SH-SY5Y (cell line): ENCODE results near the gene TEX22.

Experiments
- GATA2 ChIP-seq: IDR thresholded peaks from 2 replicates; pipeline ENCODE4 v1.6.1; 2011; ENCODE audit warnings: mild to moderate bottlenecking, low read depth, low read length
- GATA3 ChIP-seq: IDR thresholded peaks from 2 replicates; pipeline ENCODE4 v1.6.1; 2011; ENCODE audit warnings: low read depth, mild to moderate bottlenecking, low read length, moderate library complexity

Gene TEX22

GRCh38 chr14:105414456-105415371, 16.4 kb downstream of the TEX22 start:
- no peak for TF ChIP-seq GATA3
- TF ChIP-seq GATA2: no peak

- TF ChIP-seq GATA2: no peak
- no peak for TF ChIP-seq GATA3
Observed at GRCh38 chr14:105415481-105416428, 17.4 kb downstream of the TEX22 start.

- no peak for TF ChIP-seq GATA2
- TF ChIP-seq GATA3: no peak
Observed at GRCh38 chr14:105416671-105417070, 18.3 kb downstream of the TEX22 start.

GRCh38 chr14:105417690-105418121, 19.4 kb downstream of the TEX22 start:
- no peak for TF ChIP-seq GATA2
- no peak for TF ChIP-seq GATA3

GRCh38 chr14:105418269-105419194, 20.2 kb downstream of the TEX22 start:
- TF ChIP-seq GATA3: no peak
- no peak for TF ChIP-seq GATA2

GRCh38 chr14:105419195-105420091, 21.1 kb downstream of the TEX22 start, which contains the start of gene MTA1:
MTA1 (plus strand) TSS chr14:105419827; CDS start chr14:105420036, 209 bp downstream.
- TF ChIP-seq GATA3 (no peak), GATA2 (no peak)

- TF ChIP-seq GATA3 (no peak), GATA2 (no peak)
Observed at GRCh38 chr14:105420101-105420973, 22.0 kb downstream of the TEX22 start.

- no peak for TF ChIP-seq GATA3
- TF ChIP-seq GATA2: no peak
Observed at GRCh38 chr14:105420974-105421674, 22.8 kb downstream of the TEX22 start.

- TF ChIP-seq GATA3: no peak
- no peak for TF ChIP-seq GATA2
Observed at GRCh38 chr14:105421723-105422615, 23.6 kb downstream of the TEX22 start.
